Mesenchymal stem cell (in vitro differentiated cells and primary cell): ENCODE measurements around the gene IGF1R.

ENCODE experiments used
- DNase-seq: peaks from one replicate; pipeline ENCODE4 v3.0.0-alpha.2; 2013
- H2AFZ ChIP-seq: one replicate; pipeline ENCODE4 v1.6.1; 2013; ENCODE audit warnings: low read depth, mild to moderate bottlenecking, control low read depth, inconsistent platforms, low read length, moderate library complexity
- H2AK5ac ChIP-seq: 2 replicates; pipeline ENCODE4 v1.6.1; 2013; ENCODE audit warnings: low read length, moderate library complexity, mild to moderate bottlenecking, inconsistent platforms; ENCODE audit not compliant: severe bottlenecking
- H2BK120ac ChIP-seq: one replicate; pipeline ENCODE4 v1.6.1; 2013; ENCODE audit warnings: low read depth, mild to moderate bottlenecking, inconsistent platforms, low read length, moderate library complexity
- H2BK12ac ChIP-seq, 2 experiments: one replicate each; pipeline ENCODE4 v1.6.1; 2013; ENCODE audit warnings: inconsistent platforms in 2 of 2, low read length in 2 of 2, mild to moderate bottlenecking in 2 of 2, moderate library complexity in 2 of 2, control low read depth in 1 of 2
- H2BK15ac ChIP-seq: one replicate; pipeline ENCODE4 v1.6.1; 2013; ENCODE audit warnings: mild to moderate bottlenecking, low read depth, inconsistent platforms; ENCODE audit not compliant: poor library complexity, severe bottlenecking
- H2BK5ac ChIP-seq: 2 replicates; pipeline ENCODE4 v1.6.1; 2013; ENCODE audit warnings: low read depth, mild to moderate bottlenecking, low read length, control low read depth, inconsistent platforms; ENCODE audit not compliant: poor library complexity, severe bottlenecking
- H3K14ac ChIP-seq, 2 experiments: one replicate each; pipeline ENCODE4 v1.6.1; 2013; ENCODE audit warnings: inconsistent platforms in 2 of 2, low read length in 2 of 2, control low read depth in 1 of 2, mild to moderate bottlenecking in 1 of 2, moderate library complexity in 1 of 2
- H3K18ac ChIP-seq, 2 experiments: one replicate each; pipeline ENCODE4 v1.6.1; 2013; ENCODE audit warnings: inconsistent platforms in 2 of 2, low read length in 2 of 2, control low read depth in 1 of 2, low read depth in 1 of 2, mild to moderate bottlenecking in 1 of 2
- H3K23ac ChIP-seq, 2 experiments: one replicate each; pipeline ENCODE4 v1.6.1; 2013; ENCODE audit warnings: inconsistent platforms in 2 of 2, low read length in 2 of 2, mild to moderate bottlenecking in 2 of 2, moderate library complexity in 2 of 2, control low read depth in 1 of 2
- H3K27ac ChIP-seq: 2 replicates; pipeline ENCODE4 v1.5.1; 2013; ENCODE audit warnings: mild to moderate bottlenecking, moderate library complexity, low read length, control low read depth, inconsistent platforms; ENCODE audit not compliant: poor library complexity, severe bottlenecking
- H3K27me3 ChIP-seq, 2 experiments: 2 replicates each; pipeline versions ENCODE4 v1.6.1 to v1.7.0; 2013; ENCODE audit warnings: low read length in 2 of 2, mild to moderate bottlenecking in 2 of 2, moderate library complexity in 2 of 2, control low read depth in 1 of 2, inconsistent platforms in 1 of 2; ENCODE audit not compliant: control insufficient read depth in 1 of 2, insufficient read depth in 1 of 2
- H3K36me3 ChIP-seq, 2 experiments: 2 replicates each; pipeline versions ENCODE4 v1.6.1 to v1.7.0; 2013; ENCODE audit warnings: low read length in 2 of 2, control low read depth in 1 of 2, inconsistent platforms in 1 of 2, low read depth in 1 of 2, mild to moderate bottlenecking in 1 of 2; ENCODE audit not compliant: insufficient read depth in 2 of 2, control insufficient read depth in 1 of 2
- H3K4ac ChIP-seq, 2 experiments: one replicate each; pipeline ENCODE4 v1.6.1; 2013; ENCODE audit warnings: inconsistent platforms in 2 of 2, low read length in 2 of 2, mild to moderate bottlenecking in 2 of 2, moderate library complexity in 2 of 2, control low read depth in 1 of 2, low read depth in 1 of 2
- H3K4me1 ChIP-seq: 2 replicates; pipeline ENCODE4 v1.6.1; 2013; ENCODE audit warnings: low read depth, low read length, control low read depth; ENCODE audit not compliant: control insufficient read depth, insufficient read depth
- H3K4me2 ChIP-seq: 2 replicates; pipeline ENCODE4 v1.6.1; 2013; ENCODE audit warnings: low read length, mild to moderate bottlenecking, inconsistent platforms; ENCODE audit not compliant: poor library complexity, severe bottlenecking
- H3K4me3 ChIP-seq, 2 experiments: 2 replicates each; pipeline versions ENCODE4 v1.5.1 to v1.7.0; 2013; ENCODE audit warnings: low read length in 2 of 2, mild to moderate bottlenecking in 2 of 2, control low read depth in 1 of 2, low read depth in 1 of 2; ENCODE audit not compliant: insufficient read depth in 1 of 2
- H3K79me1 ChIP-seq: replicated peaks from 2 replicates; pipeline ENCODE4 v1.6.1; 2013; ENCODE audit warnings: mild to moderate bottlenecking, control low read depth, low read length, inconsistent platforms; ENCODE audit not compliant: poor library complexity, severe bottlenecking
- H3K9ac ChIP-seq: 2 replicates; pipeline ENCODE4 v1.7.0; 2013; ENCODE audit warnings: mild to moderate bottlenecking, low read length, moderate library complexity
- H3K9me3 ChIP-seq: 2 replicates; pipeline ENCODE4 v1.7.0; 2013; ENCODE audit warnings: mild to moderate bottlenecking, low read length; ENCODE audit not compliant: control insufficient read depth
- H4K8ac ChIP-seq: one replicate; pipeline ENCODE4 v1.6.1; 2013; ENCODE audit warnings: inconsistent platforms, mild to moderate bottlenecking, low read length, moderate library complexity
- H4K91ac ChIP-seq: one replicate; pipeline ENCODE4 v1.6.1; 2013; ENCODE audit warnings: mild to moderate bottlenecking, low read length, inconsistent platforms
- WGBS: methylation state at CpG from one replicate; pipeline ENCODE4 v1.1.7; 2013; ENCODE audit warnings: mixed read lengths; 5-methylcytosine and 5-hydroxymethylcytosine counted together

The IGF1R gene

GRCh38 chr15:98731712-98732450 is 83.5 kb downstream of the IGF1R start:
- Histone ChIP-seq H3K4me2 (no peak overlapping the region), H3K27ac (peak overlapping the region; percentile 84), H2BK15ac (no peak overlapping the region), H3K79me1 (peaks cover 10% of the 10 kb centered on the region), H2BK5ac (peak overlapping the region; percentile 4), H2AFZ (no peak overlapping the region), H3K4me1 (peaks cover 47% of the 10 kb centered on the region), H3K23ac (peak overlapping the region in 1 of 2 experiments; percentile 46), H3K9ac (no peak overlapping the region), H3K4me3 (no peak overlapping the region), H4K91ac (no peak overlapping the region), H4K8ac (no peak overlapping the region), H3K27me3 (no peaks in the 10 kb centered on the region), H3K9me3 (no peaks in the 10 kb centered on the region), H2BK12ac (no peak overlapping the region), H2BK120ac (no peak overlapping the region), H3K4ac (peak overlapping the region in 1 of 2 experiments; percentile 9), H2AK5ac (peak overlapping the region; percentile 98), H3K18ac (peak overlapping the region in 1 of 2 experiments; percentile 58), H3K14ac (peak overlapping the region in 1 of 2 experiments; percentile 48), H3K36me3 (no peaks in the 10 kb centered on the region)
- DNase-seq = no peak
- 98% methylated on average over 9 of the region's 9 CpGs for WGBS

- Histone ChIP-seq H2BK15ac (no peak overlapping the region), H2AFZ (no peak overlapping the region), H3K18ac (no peak overlapping the region), H3K36me3 (no peaks in the 10 kb centered on the region), H3K9me3 (no peaks in the 10 kb centered on the region), H3K27me3 (no peaks in the 10 kb centered on the region), H4K8ac (no peak overlapping the region), H3K4me1 (peaks cover 51% of the 10 kb centered on the region), H2BK12ac (no peak overlapping the region), H3K4ac (no peak overlapping the region), H3K4me3 (no peak overlapping the region), H2AK5ac (peak overlapping the region; percentile 98), H2BK5ac (no peak overlapping the region), H3K14ac (no peak overlapping the region), H3K27ac (no peak overlapping the region), H4K91ac (no peak overlapping the region), H3K23ac (no peak overlapping the region), H3K79me1 (peaks cover 12% of the 10 kb centered on the region), H2BK120ac (no peak overlapping the region), H3K9ac (no peak overlapping the region), H3K4me2 (no peak overlapping the region)
- WGBS = 97% methylated on average over 5 of the region's 5 CpGs
- DNase-seq = no peak
Observed at GRCh38 chr15:98733098-98733497, 84.8 kb downstream of the IGF1R start.

GRCh38 chr15:98734466-98735199 is 86.3 kb downstream of the IGF1R start:
- peak overlapping the region in 1 of 2 experiments; percentile 53 for H3K4ac ChIP-seq
- no peak overlapping the region for H4K91ac ChIP-seq
- no peak overlapping the region for H2BK120ac ChIP-seq
- peak overlapping the region; percentile 60 for H2BK5ac ChIP-seq
- 85% methylated on average over 8 of the region's 8 CpGs for WGBS
- H3K27ac ChIP-seq = peak overlapping the region; percentile 67
- peak overlapping the region in 1 of 2 experiments; percentile 18 for H3K14ac ChIP-seq
- H3K9me3 ChIP-seq = no peaks in the 10 kb centered on the region
- no peaks in the 10 kb centered on the region for H3K36me3 ChIP-seq
- peak overlapping the region; percentile 25 for H4K8ac ChIP-seq
- peak overlapping the region; percentile 46 to 73 for H3K18ac ChIP-seq
- peak overlapping the region; percentile 49 for H2AK5ac ChIP-seq
- no peaks in the 10 kb centered on the region for H3K27me3 ChIP-seq
- H3K4me3 ChIP-seq = peak overlapping the region in 1 of 2 experiments; percentile 13
- no peak overlapping the region for H2BK15ac ChIP-seq
- H3K79me1 ChIP-seq = peaks cover 12% of the 10 kb centered on the region
- H3K23ac ChIP-seq = no peak overlapping the region
- peak overlapping the region; percentile 24 for H3K9ac ChIP-seq
- peak; percentile 54 for DNase-seq
- peaks cover 46% of the 10 kb centered on the region for H3K4me1 ChIP-seq
- peak overlapping the region; percentile 17 to 70 for H2BK12ac ChIP-seq
- peak overlapping the region; percentile 46 for H3K4me2 ChIP-seq
- H2AFZ ChIP-seq = no peak overlapping the region

- whole genome bisulfite sequencing = over 99% methylated on average over 4 of the region's 4 CpGs
- Histone ChIP-seq H3K4me1 (peaks cover 45% of the 10 kb centered on the region), H3K4ac (peak overlapping the region in 1 of 2 experiments; percentile 20), H2BK12ac (no peak overlapping the region), H3K9me3 (no peaks in the 10 kb centered on the region), H3K4me2 (no peak overlapping the region), H3K27ac (peak overlapping the region; percentile 67), H2AFZ (no peak overlapping the region), H3K14ac (no peak overlapping the region), H2BK5ac (peak overlapping the region; percentile 3), H3K79me1 (peaks cover 12% of the 10 kb centered on the region), H3K4me3 (no peak overlapping the region), H2BK120ac (no peak overlapping the region), H3K18ac (peak overlapping the region in 1 of 2 experiments; percentile 73), H3K27me3 (no peaks in the 10 kb centered on the region), H3K23ac (no peak overlapping the region), H4K8ac (peak overlapping the region; percentile 19), H3K36me3 (no peaks in the 10 kb centered on the region), H3K9ac (no peak overlapping the region), H2BK15ac (no peak overlapping the region), H4K91ac (no peak overlapping the region), H2AK5ac (peak overlapping the region; percentile 49)
- DNase-seq = no peak
Observed at GRCh38 chr15:98735304-98735703, 87.0 kb downstream of the IGF1R start.
